ENCODE data around the gene ATP6AP2. TPM values are rescaled to one million over a fixed set of nuclear protein-coding genes. Genes with fewer than 3 reads are reported as not detected.

Gene ATP6AP2
- total RNA-seq, 1 experiment from 2014 or later = 45.5 TPM

DNA sequence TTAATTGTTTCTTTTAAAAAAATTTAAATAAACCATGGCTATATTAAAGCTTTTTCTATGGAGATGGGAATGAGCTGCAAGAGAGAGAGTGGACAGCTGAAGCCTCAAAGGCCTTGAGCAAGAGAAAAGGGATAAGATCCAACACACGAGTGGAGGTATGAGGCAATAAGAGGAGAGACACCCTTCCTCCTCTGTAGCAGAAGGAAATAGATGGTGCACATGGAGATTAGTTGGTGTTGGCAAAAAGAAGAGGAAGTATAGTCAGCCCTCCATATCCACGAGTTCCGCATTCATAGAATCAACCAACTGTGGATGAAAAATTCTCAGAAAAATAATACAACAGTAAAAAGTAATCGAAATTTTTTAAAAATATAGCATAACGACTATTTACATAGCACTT is 63.4 kb downstream of the ATP6AP2 start:
- DNase-seq = no peak
- H4K20me1 ChIP-seq (ENCODE audit: insufficient read depth) = no peaks in the 10 kb centered on the region
- H3K27me3 ChIP-seq (ENCODE audit: insufficient read depth, low read depth) = no peaks in the 10 kb centered on the region
- CTCF ChIA-PET = no interaction called here
- POLR2A ChIA-PET (ENCODE audit: unreplicated experiment) = no interaction called here
- H3K9me3 ChIP-seq (ENCODE audit: insufficient read depth, low read depth) = no peaks in the 10 kb centered on the region
- intact Hi-C loops (cut with micrococcal nuclease; ENCODE audit: unreplicated experiment) = loop anchor here (10.0 kb wide), 1 partner anchor 99 kb away; no protein-coding TSS in a partner anchor
- no peaks in the 10 kb centered on the region for H3K36me3 ChIP-seq (ENCODE audit: low read depth)
- H3K27ac ChIP-seq = no peak overlapping the region
- peaks cover 14% of the 10 kb centered on the region for H3K79me2 ChIP-seq (ENCODE audit: low read depth)
- no peaks in the 10 kb centered on the region for H3F3A ChIP-seq (ENCODE audit: insufficient read depth, low read depth)
- H3K4me3 ChIP-seq = peak overlapping the region; percentile 47; the same call in 1 of the 2 replicates
- H3K9me2 ChIP-seq (ENCODE audit: insufficient read depth) = no peaks in the 10 kb centered on the region
- TF ChIP-seq EZH2 (IDR thresholded peaks at IDR 0.05; ENCODE audit: low read depth) = no peak
- TF ChIP-seq, protein P1, sequence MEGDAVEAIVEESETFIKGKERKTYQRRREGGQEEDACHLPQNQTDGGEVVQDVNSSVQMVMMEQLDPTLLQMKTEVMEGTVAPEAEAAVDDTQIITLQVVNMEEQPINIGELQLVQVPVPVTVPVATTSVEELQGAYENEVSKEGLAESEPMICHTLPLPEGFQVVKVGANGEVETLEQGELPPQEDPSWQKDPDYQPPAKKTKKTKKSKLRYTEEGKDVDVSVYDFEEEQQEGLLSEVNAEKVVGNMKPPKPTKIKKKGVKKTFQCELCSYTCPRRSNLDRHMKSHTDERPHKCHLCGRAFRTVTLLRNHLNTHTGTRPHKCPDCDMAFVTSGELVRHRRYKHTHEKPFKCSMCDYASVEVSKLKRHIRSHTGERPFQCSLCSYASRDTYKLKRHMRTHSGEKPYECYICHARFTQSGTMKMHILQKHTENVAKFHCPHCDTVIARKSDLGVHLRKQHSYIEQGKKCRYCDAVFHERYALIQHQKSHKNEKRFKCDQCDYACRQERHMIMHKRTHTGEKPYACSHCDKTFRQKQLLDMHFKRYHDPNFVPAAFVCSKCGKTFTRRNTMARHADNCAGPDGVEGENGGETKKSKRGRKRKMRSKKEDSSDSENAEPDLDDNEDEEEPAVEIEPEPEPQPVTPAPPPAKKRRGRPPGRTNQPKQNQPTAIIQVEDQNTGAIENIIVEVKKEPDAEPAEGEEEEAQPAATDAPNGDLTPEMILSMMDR (conservative IDR thresholded peaks at IDR 0.05) = no peak
- BruUV-seq (replicated peaks) = no TSS peak
- H3K4me1 ChIP-seq (replicated peaks; ENCODE audit: insufficient read depth) = no peaks in the 10 kb centered on the region
- H2AFZ ChIP-seq = no peak overlapping the region
- peak overlapping the region; percentile 74 for H3K4me2 ChIP-seq

DNA sequence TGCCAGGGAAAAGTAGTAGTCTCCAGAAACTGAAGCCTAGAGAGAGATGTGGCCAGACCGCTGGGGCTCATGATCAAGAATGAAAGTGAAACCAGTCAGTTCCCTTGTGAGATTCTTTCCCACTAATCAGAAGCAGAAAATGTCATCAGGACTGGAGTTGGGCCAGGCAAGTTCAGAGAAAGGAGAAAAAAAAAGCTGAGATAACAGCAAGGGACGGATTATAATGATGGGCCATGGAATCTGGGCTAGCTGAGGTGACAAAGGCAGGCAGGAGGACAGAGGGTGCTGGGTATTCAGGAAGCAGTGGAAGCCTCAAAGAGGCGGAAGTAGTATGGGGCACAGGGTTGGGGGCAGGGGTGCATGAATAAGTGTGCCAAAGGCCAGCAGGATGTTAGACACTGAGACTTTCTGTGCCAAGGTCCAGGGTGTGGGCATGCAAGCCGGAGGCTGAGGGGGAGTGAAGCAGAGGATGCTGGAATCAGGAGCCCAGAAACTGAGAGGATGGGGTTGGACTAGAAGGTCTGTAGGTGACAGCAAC is 64.1 kb downstream of the ATP6AP2 start:
- CTCF ChIA-PET = no interaction called here
- Histone ChIP-seq H3K4me1 (replicated peaks; ENCODE audit: insufficient read depth) (no peaks in the 10 kb centered on the region), H3K9me3 (ENCODE audit: insufficient read depth, low read depth) (no peaks in the 10 kb centered on the region), H3K27me3 (ENCODE audit: insufficient read depth, low read depth) (no peaks in the 10 kb centered on the region), H2AFZ (no peak overlapping the region), H3K79me2 (ENCODE audit: low read depth) (peaks cover 14% of the 10 kb centered on the region), H3K4me2 (peak overlapping the region; percentile 74), H4K20me1 (ENCODE audit: insufficient read depth) (no peaks in the 10 kb centered on the region), H3K9me2 (ENCODE audit: insufficient read depth) (no peaks in the 10 kb centered on the region), H3F3A (ENCODE audit: insufficient read depth, low read depth) (no peaks in the 10 kb centered on the region), H3K27ac (peak overlapping the region; percentile 64), H3K4me3 (peak overlapping the region; percentile 47; the same call in 1 of the 2 replicates), H3K36me3 (ENCODE audit: low read depth) (no peaks in the 10 kb centered on the region)
- POLR2A ChIA-PET (ENCODE audit: unreplicated experiment) = no interaction called here
- no peak for TF ChIP-seq EZH2 (IDR thresholded peaks at IDR 0.05; ENCODE audit: low read depth)
- TF ChIP-seq, protein P1 (conservative IDR thresholded peaks at IDR 0.05) = no peak
- peak; percentile 12 to 49 for DNase-seq
- BruUV-seq (replicated peaks) = no TSS peak
- intact Hi-C loops (cut with micrococcal nuclease; ENCODE audit: unreplicated experiment) = loop anchor here (5.0 to 10.0 kb wide), 2 partner anchors 100 to 607 kb away; no protein-coding TSS in a partner anchor

DNA sequence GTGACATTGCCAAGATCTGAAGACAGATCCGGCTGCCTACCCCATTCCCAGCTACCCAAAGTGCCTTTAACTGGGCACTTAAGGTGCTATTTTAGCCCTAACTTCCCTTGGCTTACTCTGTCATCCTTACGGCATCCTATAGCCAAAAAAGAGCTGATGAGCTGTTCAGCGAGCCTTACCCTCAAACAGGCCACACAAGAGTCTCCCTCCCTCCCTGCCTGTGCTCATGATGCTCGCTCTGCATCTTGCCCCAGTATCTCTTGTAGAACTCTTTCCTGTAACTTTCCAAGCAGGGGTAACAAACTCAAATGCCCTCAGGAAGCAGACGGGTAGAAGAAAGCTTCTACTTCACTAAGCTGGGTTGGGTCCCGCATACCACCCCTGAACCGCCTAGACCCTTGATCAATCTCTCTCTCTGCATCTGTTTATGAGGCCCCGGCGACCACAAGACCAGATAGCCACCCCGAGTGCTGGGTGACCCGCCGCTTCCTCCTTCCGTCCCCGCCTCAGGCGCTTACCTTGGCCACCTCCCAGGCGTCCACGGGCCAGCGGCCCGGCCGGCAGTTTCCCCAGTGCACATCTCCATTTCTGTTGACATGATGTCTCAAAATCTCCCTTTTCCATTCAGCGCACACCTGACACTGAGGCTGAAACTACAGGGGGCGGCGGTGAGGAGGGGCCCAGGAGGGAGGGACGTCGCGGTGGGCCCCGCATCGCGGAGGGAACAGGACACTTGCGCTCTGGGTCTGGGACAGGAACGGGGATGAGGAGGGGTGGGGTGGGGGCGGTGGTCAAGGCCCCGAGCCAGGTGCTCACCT is 65.9 kb downstream of the ATP6AP2 start:
- Histone ChIP-seq H3K4me2 (peak overlapping the region; percentile 67), H3F3A (ENCODE audit: insufficient read depth, low read depth) (no peaks in the 10 kb centered on the region), H3K4me1 (replicated peaks; ENCODE audit: insufficient read depth) (no peaks in the 10 kb centered on the region), H3K36me3 (ENCODE audit: low read depth) (no peaks in the 10 kb centered on the region), H3K27ac (peak overlapping the region; percentile 39; the same call in 1 of the 2 replicates), H4K20me1 (ENCODE audit: insufficient read depth) (no peaks in the 10 kb centered on the region), H2AFZ (peak overlapping the region; percentile 66), H3K27me3 (ENCODE audit: insufficient read depth, low read depth) (no peaks in the 10 kb centered on the region), H3K9me2 (ENCODE audit: insufficient read depth) (no peaks in the 10 kb centered on the region), H3K79me2 (ENCODE audit: low read depth) (peaks cover 14% of the 10 kb centered on the region), H3K4me3 (peak overlapping the region; percentile 62), H3K9me3 (ENCODE audit: insufficient read depth, low read depth) (no peaks in the 10 kb centered on the region)
- ChIA-PET POLR2A (ENCODE audit: unreplicated experiment) (no interaction called here), CTCF (no interaction called here)
- BruUV-seq (replicated peaks) = TSS peak; percentile 28
- intact Hi-C loops (cut with micrococcal nuclease; ENCODE audit: unreplicated experiment) = loop anchor here (5.0 to 10.0 kb wide), 2 partner anchors 102 to 606 kb away; no protein-coding TSS in a partner anchor
- TF ChIP-seq, protein P1 (conservative IDR thresholded peaks at IDR 0.05) = no peak
- no peak for TF ChIP-seq EZH2 (IDR thresholded peaks at IDR 0.05; ENCODE audit: low read depth)
- peak in 1 of 2 experiments; percentile 19 for DNase-seq

Data from PC-9 (cell line).